GM10266 (cell line): ENCODE measurements around the gene MC2R.

ENCODE experiments used
- DNase-seq: peaks from one replicate; pipeline ENCODE4 v3.0.0; 2012; ENCODE audit errors: extremely low spot score
- CTCF ChIP-seq: IDR thresholded peaks from 2 replicates; pipeline ENCODE4 v1.5.1; 2012; ENCODE audit warnings: mild to moderate bottlenecking, low read depth; ENCODE audit not compliant: control insufficient read depth, insufficient read depth; ENCODE audit errors: missing control alignments

The MC2R gene

GRCh38 chr18:13914170-13914569 lies 1.2 kb downstream of the MC2R start:
- TF ChIP-seq CTCF = no peak
- no peak for DNase-seq

DNA sequence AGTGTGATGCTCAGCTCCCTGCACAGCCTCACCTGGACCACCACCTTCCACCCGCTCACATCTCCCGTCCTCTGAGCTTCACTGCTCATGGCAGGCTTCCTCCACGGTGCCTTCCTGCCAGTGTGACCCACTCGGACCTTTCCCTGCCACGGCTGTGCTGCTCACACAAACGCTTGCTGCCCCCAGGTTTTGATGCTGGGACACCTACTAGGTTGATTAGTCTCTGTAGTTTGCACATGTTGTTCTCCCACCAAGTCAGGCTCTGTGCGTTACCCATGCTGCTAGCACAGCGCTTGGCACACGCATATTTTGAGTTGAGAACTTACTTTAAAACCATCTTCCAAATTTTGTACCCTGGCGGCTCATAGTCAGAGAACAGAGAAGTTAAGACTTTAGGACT lies 2.1 kb downstream of the MC2R start:
- DNase-seq = no peak
- no peak for TF ChIP-seq CTCF

GRCh38 chr18:13912601-13913000 lies 2.7 kb downstream of the MC2R start:
- no peak for TF ChIP-seq CTCF
- DNase-seq = no peak

DNA sequence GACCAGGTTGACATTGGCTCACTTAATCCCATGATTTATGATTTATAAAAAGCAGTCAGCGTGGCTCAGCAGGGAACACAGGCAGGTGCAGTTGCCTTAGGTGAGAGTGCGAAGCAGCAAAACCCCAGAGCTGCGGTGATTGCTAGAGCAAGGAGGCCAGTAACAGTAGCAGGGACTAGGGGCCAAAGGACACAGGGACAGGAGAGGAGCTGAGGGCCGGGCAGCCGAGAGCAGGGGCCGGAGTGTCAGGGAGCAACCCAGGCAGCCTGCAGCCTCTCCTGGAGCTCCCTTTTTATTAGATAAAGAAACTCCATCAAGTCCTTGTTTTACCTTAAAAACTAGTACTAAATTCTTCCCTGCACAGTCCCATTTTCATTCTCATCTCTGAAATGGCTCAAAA lies 4.3 kb downstream of the MC2R start:
- DNase-seq = no peak
- TF ChIP-seq CTCF = no peak

DNA sequence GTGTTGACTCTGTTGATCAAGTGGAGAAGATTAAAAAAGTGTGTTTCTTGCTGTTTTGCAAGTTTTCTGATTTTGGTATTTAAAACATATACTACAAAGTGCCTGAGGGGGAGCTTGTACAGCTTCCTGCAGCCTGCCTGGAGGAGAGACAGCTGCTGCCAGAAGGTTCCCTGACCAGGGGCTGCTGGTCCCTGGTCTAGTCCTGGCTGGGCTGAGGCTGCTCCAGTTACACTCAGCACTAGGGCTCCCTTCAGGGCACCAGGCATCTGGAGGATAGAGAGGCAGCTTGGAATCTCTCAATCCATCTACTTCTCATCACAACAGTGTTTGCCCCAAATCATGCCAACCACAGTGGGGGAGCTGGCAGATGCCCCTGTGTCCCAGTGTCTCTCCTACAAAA lies 4.8 kb downstream of the MC2R start:
- TF ChIP-seq CTCF = no peak
- DNase-seq = no peak

DNA sequence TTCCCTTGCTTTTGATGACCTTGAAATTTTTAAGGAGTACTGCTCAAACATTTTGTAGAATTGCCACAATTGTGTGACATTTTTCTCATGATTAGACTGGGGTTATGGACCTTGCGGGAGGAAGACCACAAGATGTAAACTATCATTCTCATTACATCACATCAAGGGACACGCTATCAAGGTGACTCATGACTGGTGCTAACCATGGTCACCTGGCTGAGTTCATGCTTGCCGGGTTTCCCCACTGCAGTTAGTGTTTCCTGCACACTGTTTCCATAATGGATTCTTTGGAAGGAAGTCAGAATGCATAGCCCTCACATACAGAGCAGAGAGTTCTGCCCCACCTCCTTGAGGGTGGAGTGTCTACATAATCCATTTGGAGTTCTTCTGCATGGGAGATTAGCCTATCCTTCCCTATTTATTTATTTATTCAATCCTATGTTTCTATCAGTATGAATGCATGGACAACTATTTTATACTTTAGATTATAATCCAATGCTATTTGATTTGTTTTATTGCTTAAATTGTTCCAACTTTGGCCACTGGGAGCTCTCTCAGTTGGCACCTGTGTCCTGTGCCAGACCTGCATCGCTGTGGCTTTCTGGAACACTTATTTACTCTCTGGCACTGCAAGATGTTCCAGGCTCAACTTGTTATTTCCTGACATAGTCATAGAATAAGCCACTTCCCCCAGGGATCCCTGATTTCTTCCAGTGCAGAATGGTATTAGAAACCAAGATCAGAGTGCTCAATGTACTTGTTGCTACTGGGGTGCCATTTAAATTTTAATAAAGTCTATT lies 6.0 kb downstream of the MC2R start:
- no peak for DNase-seq
- TF ChIP-seq CTCF = no peak

DNA sequence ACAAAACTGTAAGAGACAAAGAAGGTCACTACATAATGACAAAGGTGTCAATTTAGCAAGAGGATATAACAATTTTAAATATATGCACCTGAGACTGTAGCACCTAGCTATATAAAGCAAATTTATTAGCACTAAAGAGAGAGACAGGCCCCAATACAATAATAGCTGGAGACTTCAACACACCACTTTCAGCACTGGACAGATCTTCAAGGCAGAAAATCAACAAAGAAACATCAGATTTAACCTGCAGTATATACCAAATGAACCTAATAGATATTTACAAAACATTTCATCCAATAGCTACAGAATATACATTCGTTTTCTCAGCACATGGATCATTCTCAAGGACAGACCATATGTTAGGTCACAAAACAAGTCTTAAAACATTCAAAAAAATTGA lies 14.7 kb downstream of the MC2R start:
- no peak for DNase-seq
- TF ChIP-seq CTCF = no peak
